GM21447 (cell line): ENCODE data around the gene PKN1.
"Not testable (repeated sequence)": the region's sequence is repeated elsewhere in the genome, so short reads cannot be mapped to it uniquely, and the experiment has no call there.

Experiments
- ATAC-seq: cut with Tn5 transposase; IDR thresholded peaks from one replicate; pipeline ENCODE4 v1.9.1; 2021; ENCODE audit not compliant: unreplicated experiment

Gene PKN1

GRCh38 chr19:14428882-14429416, 4.2 kb upstream of the PKN1 start:
- ATAC-seq = no peak

DNA sequence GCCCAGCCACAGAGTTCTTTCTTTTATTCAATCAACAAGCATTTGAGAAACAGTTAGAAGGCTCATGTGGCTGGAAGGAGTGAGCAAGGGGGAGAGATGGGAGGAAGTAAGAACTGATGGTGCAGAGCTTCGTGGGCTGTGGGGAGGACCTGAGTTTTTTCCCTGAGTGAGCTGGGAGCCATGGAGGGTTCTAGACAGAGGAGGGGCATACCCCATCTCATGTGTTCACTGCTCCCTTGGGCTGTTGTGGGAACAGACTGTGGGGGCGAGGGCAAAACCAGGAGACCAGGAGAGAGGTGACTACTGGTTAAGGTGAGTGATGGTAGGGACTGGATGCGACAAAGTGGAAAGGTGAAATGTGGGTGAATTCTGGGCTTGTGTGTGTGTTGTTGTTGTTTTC, 2.4 kb upstream of the PKN1 start:
- no peak for ATAC-seq

DNA sequence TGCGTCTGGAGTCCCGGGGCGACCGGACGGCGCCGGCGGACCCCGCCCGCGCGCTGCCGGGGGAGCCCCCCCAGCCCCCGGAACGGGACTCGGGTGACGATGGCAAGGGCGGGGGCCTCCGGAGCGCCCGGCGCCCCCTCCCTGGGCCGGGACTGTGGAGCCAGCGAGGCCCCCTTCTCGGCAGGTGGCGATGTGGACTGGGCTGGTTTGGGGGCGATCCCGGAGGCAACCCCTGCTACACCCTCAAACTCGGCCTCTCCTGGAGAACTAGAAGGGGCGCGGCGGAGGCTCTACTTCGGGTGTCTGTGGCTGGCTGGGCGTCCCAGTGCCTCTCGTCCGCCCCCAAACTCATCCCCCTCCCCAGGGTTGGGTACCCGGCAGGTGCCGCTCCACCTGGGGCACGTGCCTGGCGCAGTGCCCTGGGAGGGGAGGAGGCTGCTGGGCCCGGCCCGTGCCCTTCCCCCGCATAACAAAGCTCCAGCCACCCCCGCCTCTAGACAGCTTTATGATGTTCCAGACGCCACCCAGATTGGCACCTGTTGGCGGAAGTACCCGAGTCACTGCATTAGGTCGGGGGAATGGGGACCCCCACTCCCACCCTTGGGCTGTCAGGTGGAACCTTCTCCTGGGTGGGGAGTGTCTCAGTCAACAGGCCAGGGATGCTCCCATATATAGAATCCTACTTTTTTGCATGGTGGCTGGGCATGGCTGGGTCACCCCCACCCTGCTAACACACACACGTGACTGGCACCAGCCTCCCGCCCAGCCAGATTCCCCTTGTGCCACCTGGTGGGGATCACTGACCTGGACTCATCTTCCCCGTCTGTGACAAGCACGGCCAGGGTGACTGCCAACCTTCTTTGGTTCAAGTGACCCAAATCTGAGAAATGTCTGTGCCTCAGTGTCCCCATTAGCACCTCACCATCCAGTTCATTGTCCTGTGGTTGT, 722 bp downstream of the PKN1 start:
- no peak for ATAC-seq

GRCh38 chr19:14434543-14435319, 1.6 kb downstream of the PKN1 start:
- no peak for ATAC-seq

DNA sequence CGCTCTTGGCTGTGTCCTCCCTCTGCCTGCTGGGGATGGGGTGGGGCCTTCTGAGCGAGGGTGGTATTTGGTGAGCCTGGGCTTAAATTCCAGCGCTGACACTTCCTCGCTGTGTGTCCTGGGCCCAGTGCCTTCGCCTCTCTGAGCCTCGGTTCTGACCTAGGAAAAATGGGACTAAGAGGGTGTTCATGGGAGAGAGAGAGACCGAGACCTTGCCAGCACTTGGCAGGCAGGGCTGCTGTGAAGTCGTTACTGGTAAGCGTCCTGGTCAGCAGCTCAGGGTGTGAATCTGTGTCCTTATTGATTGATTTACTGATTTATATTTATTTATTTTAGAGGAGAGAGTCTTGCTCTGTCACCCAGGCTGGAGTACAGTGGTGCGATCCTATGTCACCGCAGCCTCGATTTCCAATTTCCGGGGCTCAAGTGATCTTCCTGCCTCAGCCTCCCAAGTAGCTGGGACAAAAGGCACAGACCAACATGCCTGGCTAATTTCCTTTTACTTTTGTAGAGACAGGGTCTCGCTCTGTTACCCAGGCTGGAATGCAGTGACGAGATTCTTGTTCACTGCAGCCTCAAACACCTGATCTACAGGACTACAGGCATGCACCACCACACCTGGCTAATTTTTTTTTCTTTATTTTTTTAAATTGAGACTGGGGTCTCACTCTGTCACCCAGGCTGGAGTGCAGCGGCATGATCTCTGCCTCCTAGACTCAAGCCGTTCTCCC, 2.4 kb downstream of the PKN1 start:
- ATAC-seq = no peak

DNA sequence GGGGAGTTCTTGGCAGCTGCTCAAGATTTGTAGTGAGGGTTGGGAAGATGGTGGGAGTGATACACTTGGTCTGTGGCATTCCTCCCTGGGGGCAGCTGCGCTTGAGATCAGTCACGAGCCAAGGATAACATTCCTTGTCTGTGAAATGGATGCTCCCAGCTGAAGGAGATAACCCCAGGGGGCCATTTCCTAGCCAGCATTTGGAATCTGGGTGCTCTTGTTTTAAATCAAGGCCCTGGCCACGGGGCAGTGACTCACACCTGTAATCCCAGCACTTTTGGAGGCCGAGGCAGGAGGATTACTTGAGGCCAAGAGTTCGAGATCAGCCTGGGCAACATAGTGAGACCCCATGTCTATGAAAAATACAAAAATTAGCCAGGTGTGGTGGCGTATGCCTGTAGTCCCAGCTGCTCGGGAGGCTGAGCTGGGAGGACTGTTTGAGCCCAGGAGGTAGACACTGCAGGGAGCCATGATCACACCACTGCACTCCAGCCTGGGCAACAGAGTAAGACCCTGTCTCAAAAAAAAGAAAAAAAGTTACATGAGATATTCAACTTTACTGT, 4.6 kb downstream of the PKN1 start:
- no peak for ATAC-seq

- ATAC-seq = no peak
Observed at GRCh38 chr19:14439014-14439413, 5.9 kb downstream of the PKN1 start.

- peak; percentile 94 for ATAC-seq
Observed at GRCh38 chr19:14440049-14440448, 6.9 kb downstream of the PKN1 start.

- no peak for ATAC-seq
Observed at GRCh38 chr19:14441041-14441938, 8.2 kb downstream of the PKN1 start.

GRCh38 chr19:14442891-14443631, 10.0 kb downstream of the PKN1 start:
- ATAC-seq = no peak

GRCh38 chr19:14443632-14444216, 10.6 kb downstream of the PKN1 start:
- no peak for ATAC-seq

DNA sequence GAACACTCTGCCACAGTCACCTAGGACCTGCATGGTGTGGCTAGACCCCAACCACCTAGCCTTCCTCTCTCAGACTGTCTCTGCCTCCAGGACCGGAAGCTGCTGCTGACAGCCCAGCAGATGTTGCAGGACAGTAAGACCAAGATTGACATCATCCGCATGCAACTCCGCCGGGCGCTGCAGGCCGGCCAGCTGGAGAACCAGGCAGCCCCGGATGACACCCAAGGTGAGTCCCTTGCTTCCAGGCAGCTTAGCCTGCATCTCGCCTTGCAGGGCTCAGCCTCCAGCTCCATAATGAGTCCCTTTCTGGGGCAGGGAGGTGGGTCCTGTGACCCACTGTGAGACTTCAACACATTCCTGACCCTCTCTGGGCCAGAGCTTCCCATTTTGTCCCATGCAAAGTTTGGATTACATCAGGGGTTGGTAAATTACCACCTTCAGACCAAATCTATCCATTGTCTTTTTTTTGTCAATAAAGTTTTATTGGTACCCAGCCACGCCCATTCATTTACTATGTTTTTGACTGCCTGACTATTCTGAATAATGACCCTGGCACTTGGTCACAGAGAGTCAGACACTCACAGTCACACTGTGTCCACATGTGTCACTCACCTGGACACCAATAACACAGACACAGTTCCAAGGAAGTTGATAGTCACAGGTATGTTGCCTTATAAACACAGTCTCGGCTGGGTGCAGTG, 13.4 kb downstream of the PKN1 start:
- no peak for ATAC-seq

DNA sequence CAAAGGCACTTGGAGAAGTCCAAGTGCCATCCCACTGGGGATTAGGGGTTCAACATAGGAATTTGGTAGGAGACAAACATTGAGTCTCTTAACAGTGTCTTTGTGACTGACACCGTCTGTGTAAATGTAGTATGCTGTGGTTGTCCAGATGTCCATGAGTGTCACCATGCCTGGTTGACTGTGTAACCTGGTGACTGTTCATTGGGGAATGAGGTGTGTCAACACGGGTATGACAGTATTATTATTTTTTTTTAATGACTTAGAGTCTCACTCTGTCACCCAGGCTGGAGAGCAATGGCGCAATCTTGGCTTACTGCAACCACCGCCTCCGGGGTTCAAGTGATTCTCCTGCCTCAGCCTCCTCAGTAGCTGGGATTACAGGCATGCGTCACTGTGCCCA, 16.2 kb downstream of the PKN1 start:
- ATAC-seq = no peak

DNA sequence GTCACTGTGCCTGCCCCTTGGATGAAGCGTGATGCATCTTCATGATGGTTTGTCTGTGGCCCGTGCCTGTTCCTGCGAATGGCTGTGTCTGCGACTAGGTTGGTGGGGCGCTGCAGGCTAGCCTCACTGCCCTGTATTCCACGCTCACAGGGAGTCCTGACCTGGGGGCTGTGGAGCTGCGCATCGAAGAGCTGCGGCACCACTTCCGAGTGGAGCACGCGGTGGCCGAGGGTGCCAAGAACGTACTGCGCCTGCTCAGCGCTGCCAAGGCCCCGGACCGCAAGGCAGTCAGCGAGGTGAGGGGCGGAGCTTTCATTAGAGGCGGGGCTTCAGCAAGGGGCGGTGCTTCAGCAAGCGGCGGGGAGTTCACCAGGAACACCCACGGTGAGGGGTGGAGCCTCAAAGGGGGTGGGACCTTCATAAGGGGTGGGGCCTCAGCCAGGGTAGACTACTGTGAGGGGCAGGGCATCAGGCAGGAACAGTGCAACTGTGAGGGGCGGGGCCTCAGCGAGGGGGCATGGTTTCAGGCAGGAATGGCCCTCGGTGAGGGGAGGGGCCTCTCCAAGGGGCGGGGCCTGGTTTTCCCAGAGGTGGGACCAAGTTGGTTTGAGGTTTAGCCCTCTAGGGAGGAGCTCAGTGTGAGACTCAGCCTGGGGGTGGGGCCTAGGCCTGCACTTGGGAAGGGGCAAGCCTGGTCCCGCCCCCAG, 17.2 kb downstream of the PKN1 start:
- no peak for ATAC-seq

DNA sequence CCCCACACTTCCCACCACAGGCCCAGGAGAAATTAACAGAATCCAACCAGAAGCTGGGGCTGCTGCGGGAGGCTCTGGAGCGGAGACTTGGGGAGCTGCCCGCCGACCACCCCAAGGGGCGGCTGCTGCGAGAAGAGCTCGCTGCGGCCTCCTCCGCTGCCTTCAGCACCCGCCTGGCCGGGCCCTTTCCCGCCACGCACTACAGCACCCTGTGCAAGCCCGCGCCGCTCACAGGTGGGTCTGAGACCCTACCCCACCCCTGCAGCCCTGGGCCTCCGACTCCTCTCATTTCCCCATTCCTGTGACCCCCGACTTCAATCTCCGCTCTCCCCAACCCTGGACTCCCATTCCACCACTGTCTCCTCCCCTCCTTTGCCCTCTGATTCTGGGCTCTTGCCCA, 17.8 kb downstream of the PKN1 start:
- ATAC-seq = no peak

DNA sequence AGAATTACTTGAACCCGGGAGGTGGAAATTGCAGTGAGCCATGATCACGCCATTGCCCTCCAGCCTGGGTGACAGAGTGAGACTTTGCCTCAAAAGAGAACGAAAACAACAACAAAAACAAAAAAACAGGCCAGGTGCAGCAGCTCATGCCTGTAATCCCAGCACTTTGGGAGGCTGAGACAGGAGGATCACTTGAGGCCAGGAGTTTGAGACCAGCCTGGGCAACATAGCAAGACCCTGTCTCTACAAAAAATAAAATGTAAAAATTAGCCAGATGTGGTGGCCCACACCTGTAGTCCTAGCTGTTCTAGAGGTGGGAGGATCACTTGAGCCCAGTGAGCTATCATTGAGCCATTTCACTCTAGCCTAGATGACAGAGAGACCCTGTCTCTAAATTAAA, 19.2 kb downstream of the PKN1 start:
- not testable (repeated sequence) for ATAC-seq

DNA sequence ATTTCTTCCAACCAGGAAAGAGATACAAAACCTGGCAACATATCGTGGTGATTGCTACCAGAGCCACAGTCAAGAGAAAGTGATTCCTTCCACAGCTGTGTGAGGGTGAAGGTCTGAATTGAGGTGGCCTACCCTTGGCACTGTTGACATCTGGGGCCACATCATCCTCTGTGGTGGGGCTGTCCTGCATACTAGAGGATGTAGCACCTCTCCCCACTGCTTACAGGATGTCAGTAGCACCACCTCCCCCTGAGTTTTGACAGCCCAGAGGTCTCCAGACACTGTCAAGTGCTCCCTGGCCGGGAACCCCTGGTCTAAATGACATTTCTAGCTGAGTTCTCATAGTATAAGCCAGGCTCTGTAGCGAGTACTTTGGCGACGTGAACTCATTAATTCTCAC, 26.6 kb downstream of the PKN1 start:
- no peak for ATAC-seq

DNA sequence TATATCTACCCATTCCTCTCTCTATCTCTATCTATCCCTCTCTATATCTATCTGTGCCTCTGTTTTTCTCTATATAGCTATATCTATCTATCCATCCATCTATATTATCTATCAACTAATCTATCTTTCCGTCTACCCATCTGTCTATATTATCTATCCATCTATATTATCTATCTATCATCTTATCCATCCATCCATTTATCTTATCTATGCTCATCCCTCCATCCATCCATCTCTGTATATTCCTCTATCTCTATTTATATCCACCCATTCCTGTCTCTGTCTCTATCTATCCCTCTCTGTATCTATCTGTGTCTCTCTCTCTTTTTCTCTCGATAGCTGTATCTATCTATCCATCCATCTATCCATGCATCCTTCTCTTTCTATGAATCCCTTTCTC, 27.8 kb downstream of the PKN1 start:
- no peak for ATAC-seq
